NCI-H1417 (cell line): ENCODE measurements around the gene CASQ2.

ENCODE experiments used
- DNase-seq, 3 experiments: peaks; one replicate each; lab custom pipeline; 2025; lab: John Stamatoyannopoulos, UW

CASQ2 gene

GRCh38 chr1:115665319-115666096, 103.0 kb downstream of the CASQ2 start:
- peak in 2 of 3 experiments; percentile 40 to 67 for DNase-seq

- DNase-seq: no peak
Observed at GRCh38 chr1:115661157-115661556, 107.4 kb downstream of the CASQ2 start.

GRCh38 chr1:115660151-115660550, 108.4 kb downstream of the CASQ2 start:
- DNase-seq: no peak

GRCh38 chr1:115658646-115659045, 109.9 kb downstream of the CASQ2 start:
- no peak for DNase-seq

GRCh38 chr1:115656461-115657077, 111.9 kb downstream of the CASQ2 start:
- no peak for DNase-seq

- no peak for DNase-seq
Observed at GRCh38 chr1:115655916-115656315, 112.6 kb downstream of the CASQ2 start.

- no peak for DNase-seq
Observed at GRCh38 chr1:115655306-115655663, 113.2 kb downstream of the CASQ2 start.

GRCh38 chr1:115654663-115655305, 113.7 kb downstream of the CASQ2 start:
- no peak for DNase-seq

- DNase-seq: no peak
Observed at GRCh38 chr1:115654125-115654524, 114.4 kb downstream of the CASQ2 start.

- DNase-seq: no peak
Observed at GRCh38 chr1:115652236-115652788, 116.2 kb downstream of the CASQ2 start.

GRCh38 chr1:115651391-115651790, 117.1 kb downstream of the CASQ2 start:
- no peak for DNase-seq

- no peak for DNase-seq
Observed at GRCh38 chr1:115650961-115651360, 117.6 kb downstream of the CASQ2 start.
